Astrocyte (in vitro differentiated cells and primary cell): ENCODE results near the gene DEPP1.

Experiments used
- EZH2 ChIP-seq: IDR thresholded peaks from 2 replicates; pipeline ENCODE4 v1.6.1; 2012; ENCODE audit warnings: mild to moderate bottlenecking, low read length, inconsistent platforms; ENCODE audit not compliant: insufficient read depth
- TF ChIP-seq, protein P1 (sequence below): IDR thresholded peaks from 2 replicates; pipeline ENCODE4 v1.5.1; 2011; ENCODE audit warnings: low read depth, mild to moderate bottlenecking, inconsistent platforms, low read length, moderate library complexity; ENCODE audit not compliant: insufficient read depth

DNA sequence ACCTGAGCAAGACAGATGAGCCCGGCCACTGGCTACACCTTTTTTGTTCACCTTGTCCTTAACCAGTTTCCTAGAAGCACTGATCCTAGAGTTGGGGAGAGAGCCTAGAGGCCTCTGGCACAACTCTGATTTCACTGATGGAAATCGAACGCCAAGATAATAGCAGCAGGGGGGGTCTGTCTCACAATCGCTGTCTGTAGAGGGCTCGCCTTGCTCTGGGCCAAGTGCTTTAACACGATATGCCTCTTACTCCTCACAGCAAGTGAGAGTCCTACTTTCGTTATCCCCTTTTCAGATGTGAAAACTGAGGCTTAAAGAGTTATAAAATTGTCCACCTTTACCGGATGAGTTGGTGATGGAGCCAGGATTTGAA lies 18.5 kb downstream of the DEPP1 start:
- TF ChIP-seq, protein P1, sequence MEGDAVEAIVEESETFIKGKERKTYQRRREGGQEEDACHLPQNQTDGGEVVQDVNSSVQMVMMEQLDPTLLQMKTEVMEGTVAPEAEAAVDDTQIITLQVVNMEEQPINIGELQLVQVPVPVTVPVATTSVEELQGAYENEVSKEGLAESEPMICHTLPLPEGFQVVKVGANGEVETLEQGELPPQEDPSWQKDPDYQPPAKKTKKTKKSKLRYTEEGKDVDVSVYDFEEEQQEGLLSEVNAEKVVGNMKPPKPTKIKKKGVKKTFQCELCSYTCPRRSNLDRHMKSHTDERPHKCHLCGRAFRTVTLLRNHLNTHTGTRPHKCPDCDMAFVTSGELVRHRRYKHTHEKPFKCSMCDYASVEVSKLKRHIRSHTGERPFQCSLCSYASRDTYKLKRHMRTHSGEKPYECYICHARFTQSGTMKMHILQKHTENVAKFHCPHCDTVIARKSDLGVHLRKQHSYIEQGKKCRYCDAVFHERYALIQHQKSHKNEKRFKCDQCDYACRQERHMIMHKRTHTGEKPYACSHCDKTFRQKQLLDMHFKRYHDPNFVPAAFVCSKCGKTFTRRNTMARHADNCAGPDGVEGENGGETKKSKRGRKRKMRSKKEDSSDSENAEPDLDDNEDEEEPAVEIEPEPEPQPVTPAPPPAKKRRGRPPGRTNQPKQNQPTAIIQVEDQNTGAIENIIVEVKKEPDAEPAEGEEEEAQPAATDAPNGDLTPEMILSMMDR: no peak
- TF ChIP-seq EZH2: no peak
